Nephron progenitor cell (in vitro differentiated cells): ENCODE data around the gene RBM38.

Experiments used
- DNase-seq: peaks from one replicate; pipeline ENCODE4 v3.0.0; 2021
- H3K27ac Mint-ChIP-seq: 2 replicates; pipeline ENCODE4 v1.8.0; 2021; ENCODE audit warnings: mild to moderate bottlenecking, moderate library complexity, mixed read lengths
- H3K27me3 Mint-ChIP-seq: 2 replicates; pipeline ENCODE4 v1.8.0; 2021; ENCODE audit warnings: mild to moderate bottlenecking, low read depth, mixed read lengths; ENCODE audit not compliant: poor library complexity
- H3K36me3 Mint-ChIP-seq: 2 replicates; pipeline ENCODE4 v1.8.0; 2021; ENCODE audit warnings: low read depth, mixed read lengths
- H3K4me1 Mint-ChIP-seq: 2 replicates; pipeline ENCODE4 v1.8.0; 2021; ENCODE audit warnings: mixed read lengths
- H3K4me3 Mint-ChIP-seq: 2 replicates; pipeline ENCODE4 v1.8.0; 2021; ENCODE audit warnings: mild to moderate bottlenecking, moderate library complexity, mixed read lengths
- H3K9me3 Mint-ChIP-seq: 2 replicates; pipeline ENCODE4 v1.8.0; 2021; ENCODE audit warnings: mild to moderate bottlenecking, moderate library complexity, mixed read lengths
- TF ChIP-seq, protein P1 (sequence below): fragments of 200-600 bp; sonication (generic); IDR thresholded peaks from 2 replicates; pipeline ENCODE4 v1.5.0; 2021; ENCODE audit warnings: antibody characterized with exemption

RBM38 gene

DNA sequence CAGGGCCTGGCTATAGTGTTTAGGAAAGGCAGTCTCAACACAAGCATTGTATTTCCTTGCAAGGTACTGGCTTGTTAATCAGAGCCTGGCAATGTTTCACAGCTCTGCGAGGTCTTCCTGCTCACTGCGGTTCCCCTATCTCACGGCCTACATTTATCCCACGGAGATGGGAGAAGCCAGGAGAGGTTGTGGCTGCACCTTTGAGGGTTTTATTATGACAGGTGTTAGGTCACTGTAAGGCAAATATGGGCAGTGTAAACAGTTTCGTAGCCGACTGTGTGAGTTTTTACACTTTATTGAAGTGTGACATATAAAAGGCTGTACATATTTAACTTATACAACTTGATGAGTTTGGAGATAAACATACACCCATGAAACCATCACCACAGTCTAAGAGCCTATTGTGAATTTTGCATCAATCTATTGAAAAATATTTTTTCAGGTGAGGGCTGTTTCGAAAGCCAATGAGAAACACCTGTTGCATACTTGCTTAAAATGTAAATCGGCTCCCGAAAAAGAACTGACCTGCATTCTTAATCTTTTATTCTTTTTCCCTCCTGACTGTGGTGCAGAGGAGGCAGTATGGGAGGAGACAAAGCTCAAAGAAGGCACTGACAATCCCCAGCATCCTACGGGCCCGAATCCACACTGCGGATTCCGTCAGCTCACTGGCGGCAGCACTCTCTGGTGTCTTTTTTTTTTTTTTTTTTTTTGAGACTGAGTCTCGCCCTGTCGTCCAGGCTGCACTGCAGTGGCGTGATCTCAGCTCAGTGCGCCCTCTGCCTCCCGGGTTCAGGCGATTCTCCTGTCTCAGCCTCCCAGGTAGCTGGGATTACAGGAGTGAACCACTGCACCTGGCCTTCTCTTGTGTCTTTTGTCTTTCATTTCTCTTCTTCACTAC, 7.5 kb upstream of the RBM38 start:
- peaks cover 14% of the 10 kb centered on the region for H3K4me1 Mint-ChIP-seq
- H3K27ac Mint-ChIP-seq = no peak overlapping the region
- TF ChIP-seq, protein P1, sequence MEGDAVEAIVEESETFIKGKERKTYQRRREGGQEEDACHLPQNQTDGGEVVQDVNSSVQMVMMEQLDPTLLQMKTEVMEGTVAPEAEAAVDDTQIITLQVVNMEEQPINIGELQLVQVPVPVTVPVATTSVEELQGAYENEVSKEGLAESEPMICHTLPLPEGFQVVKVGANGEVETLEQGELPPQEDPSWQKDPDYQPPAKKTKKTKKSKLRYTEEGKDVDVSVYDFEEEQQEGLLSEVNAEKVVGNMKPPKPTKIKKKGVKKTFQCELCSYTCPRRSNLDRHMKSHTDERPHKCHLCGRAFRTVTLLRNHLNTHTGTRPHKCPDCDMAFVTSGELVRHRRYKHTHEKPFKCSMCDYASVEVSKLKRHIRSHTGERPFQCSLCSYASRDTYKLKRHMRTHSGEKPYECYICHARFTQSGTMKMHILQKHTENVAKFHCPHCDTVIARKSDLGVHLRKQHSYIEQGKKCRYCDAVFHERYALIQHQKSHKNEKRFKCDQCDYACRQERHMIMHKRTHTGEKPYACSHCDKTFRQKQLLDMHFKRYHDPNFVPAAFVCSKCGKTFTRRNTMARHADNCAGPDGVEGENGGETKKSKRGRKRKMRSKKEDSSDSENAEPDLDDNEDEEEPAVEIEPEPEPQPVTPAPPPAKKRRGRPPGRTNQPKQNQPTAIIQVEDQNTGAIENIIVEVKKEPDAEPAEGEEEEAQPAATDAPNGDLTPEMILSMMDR = no peak
- peaks cover 21% of the 10 kb centered on the region for H3K36me3 Mint-ChIP-seq
- DNase-seq = no peak
- H3K9me3 Mint-ChIP-seq = no peaks in the 10 kb centered on the region
- no peak overlapping the region for H3K4me3 Mint-ChIP-seq
- H3K27me3 Mint-ChIP-seq = peaks cover 6% of the 10 kb centered on the region

DNA sequence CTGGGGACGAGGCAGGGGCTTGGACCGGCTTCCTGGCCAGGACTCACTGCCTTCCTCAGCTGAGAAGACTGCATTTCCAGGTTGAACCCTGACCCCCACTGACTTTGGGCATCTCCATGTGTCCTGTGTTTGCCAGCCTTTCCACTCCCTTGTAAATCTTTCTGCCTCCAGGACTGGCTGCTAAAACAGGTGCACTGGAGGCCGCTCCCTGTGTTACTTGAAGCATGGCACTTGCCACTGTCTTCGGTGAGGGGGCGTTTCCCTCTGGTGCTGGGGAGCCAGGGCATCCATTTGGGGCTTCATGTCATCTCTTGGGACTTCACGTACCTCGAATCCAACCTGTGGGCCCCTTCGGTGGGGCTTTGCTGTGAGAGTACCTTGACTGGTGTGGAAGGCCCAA, 6.7 kb upstream of the RBM38 start:
- TF ChIP-seq, protein P1 = no peak
- Mint-ChIP-seq H3K27ac (no peak overlapping the region), H3K9me3 (no peaks in the 10 kb centered on the region), H3K36me3 (peaks cover 16% of the 10 kb centered on the region), H3K4me3 (no peak overlapping the region), H3K4me1 (peaks cover 18% of the 10 kb centered on the region), H3K27me3 (peaks cover 10% of the 10 kb centered on the region)
- DNase-seq = no peak

DNA sequence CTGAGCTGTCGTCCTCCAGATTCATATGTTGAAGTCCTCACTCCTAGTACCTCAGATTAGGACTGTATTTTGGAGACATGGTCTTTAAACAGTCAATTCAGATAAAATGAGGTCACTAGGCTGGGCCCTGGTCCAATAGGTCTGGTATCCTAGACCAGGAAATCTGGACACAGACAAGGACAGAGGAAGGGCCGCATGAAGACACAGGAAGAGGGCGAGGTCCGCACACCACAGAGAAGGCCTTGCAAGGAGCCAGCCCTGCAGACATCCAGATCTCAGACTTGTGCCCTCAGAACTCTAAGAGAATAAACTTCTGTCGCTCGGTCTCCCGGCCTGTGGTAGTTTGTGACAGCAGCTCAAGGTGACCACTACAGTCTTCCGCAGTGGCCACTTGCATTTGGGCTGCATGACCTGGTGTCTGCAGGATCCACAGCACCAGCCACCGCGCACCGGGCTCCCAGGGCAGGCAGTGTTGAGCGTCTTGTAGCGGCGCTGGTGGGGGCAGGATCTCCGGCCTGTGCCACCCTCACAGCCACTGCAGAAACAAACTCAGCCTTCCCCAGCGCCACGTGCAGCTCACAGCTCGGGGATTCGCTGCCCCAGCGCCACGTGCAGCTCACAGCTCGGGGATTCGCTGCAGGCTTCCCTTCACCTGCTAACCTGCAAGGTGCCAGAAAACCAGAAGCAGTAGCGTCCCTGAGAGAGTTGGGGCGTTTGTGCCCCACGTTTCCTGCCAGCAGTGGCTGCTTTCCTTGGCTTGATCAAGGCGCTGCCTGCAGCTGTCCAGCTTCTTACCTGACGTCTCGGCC, 6.0 kb upstream of the RBM38 start:
- H3K27ac Mint-ChIP-seq = no peak overlapping the region
- TF ChIP-seq, protein P1 = no peak

DNA sequence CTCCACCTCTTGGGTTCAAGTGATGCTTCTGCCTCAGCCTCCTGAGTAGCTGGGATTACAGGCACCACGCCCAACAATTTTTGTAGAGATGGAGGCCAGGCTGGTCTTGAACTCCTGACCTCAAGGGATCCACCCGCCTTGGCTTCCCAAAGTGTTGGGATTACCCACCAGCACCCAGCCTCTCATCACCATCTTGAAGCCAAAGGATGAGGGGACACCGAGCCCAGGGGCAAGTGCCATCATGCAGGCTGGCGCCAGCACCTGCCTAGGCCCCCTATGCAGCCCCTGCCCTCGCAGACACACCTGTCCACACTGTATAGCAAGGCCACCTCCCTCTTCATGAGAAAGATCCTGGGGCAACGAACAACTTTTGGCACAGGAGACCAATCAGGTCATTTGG, 5.3 kb upstream of the RBM38 start:
- Mint-ChIP-seq H3K27me3 (peaks cover 13% of the 10 kb centered on the region), H3K9me3 (no peaks in the 10 kb centered on the region), H3K4me3 (no peak overlapping the region), H3K36me3 (peaks cover 16% of the 10 kb centered on the region), H3K27ac (peak overlapping the region; percentile 45), H3K4me1 (peaks cover 27% of the 10 kb centered on the region)
- TF ChIP-seq, protein P1 = no peak
- DNase-seq = no peak

More for the DNA sequence above, 6.0 kb upstream of the RBM38 start:
- Mint-ChIP-seq H3K36me3 (peaks cover 16% of the 10 kb centered on the region), H3K27me3 (peaks cover 10% of the 10 kb centered on the region), H3K4me3 (no peak overlapping the region), H3K4me1 (peaks cover 21% of the 10 kb centered on the region), H3K9me3 (no peaks in the 10 kb centered on the region)
- DNase-seq = no peak

DNA sequence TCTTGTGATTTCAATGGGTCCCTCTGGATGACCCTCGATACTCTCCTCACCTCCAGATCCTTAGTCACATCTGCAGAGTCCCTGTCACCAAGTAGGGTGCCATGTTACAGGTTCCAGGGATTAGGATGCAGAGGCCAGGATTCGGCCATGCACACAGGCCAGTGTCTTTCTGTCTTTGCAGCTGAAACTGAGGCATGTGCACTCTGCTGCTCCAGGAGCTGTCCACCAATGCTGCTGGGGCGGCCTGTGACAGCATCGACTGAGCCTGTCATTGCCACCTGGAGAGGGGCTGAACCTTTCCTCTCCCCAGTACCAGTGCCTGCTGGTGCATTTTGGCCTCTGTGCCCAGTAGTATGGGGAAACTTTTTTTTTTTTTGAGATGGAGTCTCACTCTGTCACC, 4.4 kb upstream of the RBM38 start:
- Mint-ChIP-seq H3K4me1 (peaks cover 27% of the 10 kb centered on the region), H3K9me3 (no peaks in the 10 kb centered on the region), H3K27me3 (peaks cover 13% of the 10 kb centered on the region), H3K27ac (no peak overlapping the region), H3K36me3 (peaks cover 11% of the 10 kb centered on the region), H3K4me3 (no peak overlapping the region)
- no peak for DNase-seq
- TF ChIP-seq, protein P1 = no peak
